Endothelial cell of umbilical vein (primary cell): ENCODE results near the gene SCAF1. TPM values are rescaled to one million over a fixed set of nuclear protein-coding genes. Genes with fewer than 3 reads are reported as not detected.

Experiments
- BruUV-seq: library from RNA; stranded (reverse); fragments of 400-500 nt; replicated peaks from 2 replicates; lab custom pipeline; 2021; lab: Mats Ljungman, UMichigan
- CTCF ChIA-PET: fragments of 300-600, 350-600 bp; sonication (Branson Sonifier 250); formaldehyde crosslinking; loops from one replicate; lab custom pipeline; 2021; ENCODE audit warnings: antibody characterized with exemption, inconsistent platforms; lab: Charles Lee
- POLR2A ChIA-PET: fragments of 300-600, 350-600 bp; sonication (Branson Sonifier 250); formaldehyde crosslinking; loops from one replicate; lab custom pipeline; 2021; ENCODE audit warnings: antibody characterized with exemption, inconsistent platforms; lab: Charles Lee
- DNase-seq: peaks from one replicate; pipeline ENCODE4 v3.0.0-alpha.2; 2011; ENCODE audit warnings: low read depth, low spot score
- FAIRE-seq: peaks from 2 replicates; lab custom pipeline; 2011; peaks lifted over from hg19 to GRCh38; lab: Jason Lieb, UNC
- H2AFZ ChIP-seq: 2 replicates; pipeline ENCODE4 v1.6.0; 2012; ENCODE audit warnings: low read depth, low read length, control low read depth, inconsistent platforms
- H3K27ac ChIP-seq: 2 replicates; pipeline ENCODE4 v1.5.1; 2011; ENCODE audit warnings: low read depth, mild to moderate bottlenecking, control low read depth, low read length, moderate library complexity; ENCODE audit not compliant: insufficient read depth
- H3K27me3 ChIP-seq, 2 experiments: 2 replicates each; pipeline versions ENCODE4 v1.6.0 to v1.6.1; 2011; ENCODE audit warnings: low read length in 2 of 2, mixed read lengths in 1 of 2; ENCODE audit not compliant: control insufficient read depth in 2 of 2, insufficient read depth in 2 of 2
- H3K36me3 ChIP-seq, 2 experiments: 2 replicates in 1 of 2; 3 replicates in 1 of 2; pipeline ENCODE4 v1.5.1; 2011; ENCODE audit warnings: low read length in 2 of 2, mild to moderate bottlenecking in 1 of 2, moderate library complexity in 1 of 2; ENCODE audit not compliant: control insufficient read depth in 2 of 2, insufficient read depth in 2 of 2; ENCODE audit errors: extremely low read depth in 1 of 2
- H3K4me1 ChIP-seq: 3 replicates; pipeline ENCODE4 v1.5.1; 2011; ENCODE audit warnings: mild to moderate bottlenecking, low read length; ENCODE audit not compliant: control insufficient read depth, insufficient read depth; ENCODE audit errors: extremely low read depth
- H3K4me2 ChIP-seq: 2 replicates; pipeline ENCODE4 v1.6.1; 2011; ENCODE audit warnings: low read length, control low read depth, mixed read lengths; ENCODE audit not compliant: insufficient read depth
- H3K4me3 ChIP-seq, 3 experiments: fragments of 200-600 bp in 1 of 3; sonication (generic), shearing (Covaris generic) in 1 of 3; replicated peaks in 1 of 3; 2 replicates each; pipeline ENCODE4 v1.5.1; 2011 to 2016; ENCODE audit warnings: control low read depth in 3 of 3, low read length in 3 of 3, mild to moderate bottlenecking in 2 of 3, inconsistent platforms in 1 of 3, low read depth in 1 of 3, moderate library complexity in 1 of 3; ENCODE audit not compliant: insufficient read depth in 1 of 3
- H3K79me2 ChIP-seq: 2 replicates; pipeline ENCODE4 v1.6.0; 2012; ENCODE audit warnings: low read length, inconsistent platforms; ENCODE audit not compliant: control insufficient read depth, insufficient read depth
- H3K9ac ChIP-seq: replicated peaks from 2 replicates; pipeline ENCODE3; 2011; ENCODE audit warnings: low read length, control low read depth; ENCODE audit not compliant: insufficient read depth; ENCODE audit errors: extremely low read depth
- H3K9me1 ChIP-seq: replicated peaks from 3 replicates; pipeline ENCODE4 v1.6.0; 2011; ENCODE audit warnings: mild to moderate bottlenecking, low read length; ENCODE audit not compliant: control insufficient read depth, insufficient read depth; ENCODE audit errors: extremely low read depth
- H3K9me3 ChIP-seq: replicated peaks from 2 replicates; pipeline ENCODE4 v1.5.1; 2012; ENCODE audit warnings: low read length, inconsistent platforms; ENCODE audit not compliant: control insufficient read depth, insufficient read depth
- H4K20me1 ChIP-seq: replicated peaks from 2 replicates; pipeline ENCODE3; 2011; ENCODE audit warnings: mild to moderate bottlenecking, low read length; ENCODE audit not compliant: control insufficient read depth, insufficient read depth; ENCODE audit errors: extremely low read depth
- EZH2 ChIP-seq: IDR thresholded peaks from 2 replicates; pipeline ENCODE4 v1.6.1; 2012; ENCODE audit warnings: borderline replicate concordance, low read depth, mild to moderate bottlenecking, moderate library complexity, low read length, inconsistent platforms; ENCODE audit not compliant: severe bottlenecking
- FOS ChIP-seq: IDR thresholded peaks from 2 replicates; pipeline ENCODE4 v1.6.1; 2011; ENCODE audit warnings: mild to moderate bottlenecking, low read length, moderate library complexity, borderline replicate concordance; ENCODE audit not compliant: insufficient read depth
- GATA2 ChIP-seq: IDR thresholded peaks from 2 replicates; pipeline ENCODE4 v1.7.0; 2011; ENCODE audit warnings: low read depth, mild to moderate bottlenecking, moderate library complexity, mixed read lengths, low read length; ENCODE audit not compliant: insufficient read length, insufficient read depth
- JUN ChIP-seq: IDR thresholded peaks from 2 replicates; pipeline ENCODE4 v1.6.1; 2011; ENCODE audit warnings: borderline replicate concordance, low read depth; ENCODE audit not compliant: insufficient read length, insufficient read depth
- MYC ChIP-seq: IDR thresholded peaks from one replicate; pipeline ENCODE4 v1.6.1; 2011; ENCODE audit warnings: mild to moderate bottlenecking, low read depth, low read length
- POLR2A ChIP-seq: IDR thresholded peaks from 2 replicates; pipeline ENCODE4 v1.6.1; 2012; ENCODE audit warnings: low read depth, mild to moderate bottlenecking, control low read depth, low read length
- POLR2AphosphoS5 ChIP-seq: IDR thresholded peaks from 2 replicates; pipeline ENCODE4 v1.6.1; 2012; ENCODE audit warnings: low read depth, mild to moderate bottlenecking, control low read depth, low read length, moderate library complexity; ENCODE audit not compliant: insufficient read depth
- dilution Hi-C: fragments of 300-500 bp; cut with MboI; formaldehyde crosslinking; loops from one replicate; pipeline ENCODE4 v1.15.0; 2019; ENCODE audit warnings: low sequenced_read_pairs; ENCODE audit not compliant: extremely low pct_ligation_motif_present
- intact Hi-C: fragments of 100-400 bp; cut with micrococcal nuclease; formaldehyde crosslinking; loops from one replicate; pipeline ENCODE4 v1.10.0; 2022
- polyA plus RNA-seq, 4 experiments: library from polyadenylated mRNA; depleted of rRNA in 3 of 4; stranded (reverse) in 3 of 4; unstranded in 1 of 4; fragments of >200 nt; gene quantifications; 2 replicates each; pipeline versions ENCODE4 v1.2.1 to v1.2.3, GENCODE V29; 2011 to 2012; ENCODE audit warnings: missing spikeins in 1 of 4
- total RNA-seq: library from RNA; stranded (reverse); gene quantifications from 2 replicates; pipeline ENCODE4 v1.2.3, GENCODE V29; 2021
- TF ChIP-seq, protein P1 (sequence below): IDR thresholded peaks from 2 replicates; pipeline ENCODE4 v1.6.1; 2011; ENCODE audit not compliant: insufficient read depth, insufficient read length

Gene SCAF1
- total and polyA plus RNA-seq, 2 donors (not counting 3 experiments of a cell fraction or from before 2014, with no cell fraction given) = 13.3 to 75.8 TPM

DNA sequence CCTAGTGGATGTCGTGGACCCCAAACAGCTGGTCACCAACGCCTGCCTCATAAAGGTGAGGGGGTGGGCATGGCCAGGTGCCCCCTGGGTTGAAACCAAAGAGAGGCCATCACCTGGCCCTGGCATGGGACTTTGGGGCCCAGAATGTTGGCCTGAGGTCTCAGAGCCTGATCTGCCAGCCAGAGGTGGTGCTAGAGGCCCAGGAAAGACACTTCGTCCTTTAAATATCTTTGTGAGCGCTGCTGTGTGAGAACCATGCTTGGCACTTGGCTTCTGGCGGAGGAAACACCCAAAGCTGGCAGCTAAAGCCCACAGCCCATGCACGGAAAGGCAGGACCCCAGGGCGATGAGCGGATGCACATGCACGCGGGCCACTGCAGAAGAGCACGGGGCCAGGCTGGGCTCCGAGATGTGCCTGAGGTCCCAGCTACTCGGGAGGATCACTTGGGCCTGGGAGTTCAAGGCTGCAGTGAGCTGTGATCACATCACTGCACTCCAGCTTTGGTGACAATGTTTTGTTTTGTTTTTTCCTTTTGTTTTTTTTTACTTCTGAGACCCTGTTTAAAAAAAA, 43.1 kb downstream of the SCAF1 start:
- CTCF ChIA-PET = interaction anchor here (1.0 kb wide), 1 partner anchor 13 kb away, joined by 3 read pairs; no protein-coding TSS in a partner anchor
- Histone ChIP-seq H3K9me3 (no peaks in the 10 kb centered on the region), H3K4me3 (no peak overlapping the region), H3K27ac (no peak overlapping the region), H3K9me1 (no peaks in the 10 kb centered on the region), H3K4me1 (peaks cover 36% of the 10 kb centered on the region), H3K79me2 (peaks cover 19% of the 10 kb centered on the region), H4K20me1 (no peaks in the 10 kb centered on the region), H3K36me3 (peaks cover 8 to 34% of the 10 kb centered on the region in 2 experiments), H3K27me3 (no peaks in the 10 kb centered on the region), H3K4me2 (no peak overlapping the region), H3K9ac (no peak overlapping the region), H2AFZ (no peak overlapping the region)
- intact Hi-C loops (loop anchor here (5.0 kb wide), 1 partner anchor 122 kb away; no protein-coding TSS in a partner anchor), dilution Hi-C loops (no loop called here)
- DNase-seq = no peak
- no peak for TF ChIP-seq EZH2
- TF ChIP-seq POLR2AphosphoS5 = no peak
- TF ChIP-seq, protein P1, sequence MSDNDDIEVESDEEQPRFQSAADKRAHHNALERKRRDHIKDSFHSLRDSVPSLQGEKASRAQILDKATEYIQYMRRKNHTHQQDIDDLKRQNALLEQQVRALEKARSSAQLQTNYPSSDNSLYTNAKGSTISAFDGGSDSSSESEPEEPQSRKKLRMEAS = no peak
- TF ChIP-seq MYC = no peak
- TF ChIP-seq JUN = no peak
- no peak for TF ChIP-seq GATA2
- no peak for TF ChIP-seq FOS
- no peak for TF ChIP-seq POLR2A
- POLR2A ChIA-PET = no interaction called here
- no TSS peak for BruUV-seq
- no peak for FAIRE-seq
